ENCODE measurements around the gene KREMEN1.

The KREMEN1 gene

DNA sequence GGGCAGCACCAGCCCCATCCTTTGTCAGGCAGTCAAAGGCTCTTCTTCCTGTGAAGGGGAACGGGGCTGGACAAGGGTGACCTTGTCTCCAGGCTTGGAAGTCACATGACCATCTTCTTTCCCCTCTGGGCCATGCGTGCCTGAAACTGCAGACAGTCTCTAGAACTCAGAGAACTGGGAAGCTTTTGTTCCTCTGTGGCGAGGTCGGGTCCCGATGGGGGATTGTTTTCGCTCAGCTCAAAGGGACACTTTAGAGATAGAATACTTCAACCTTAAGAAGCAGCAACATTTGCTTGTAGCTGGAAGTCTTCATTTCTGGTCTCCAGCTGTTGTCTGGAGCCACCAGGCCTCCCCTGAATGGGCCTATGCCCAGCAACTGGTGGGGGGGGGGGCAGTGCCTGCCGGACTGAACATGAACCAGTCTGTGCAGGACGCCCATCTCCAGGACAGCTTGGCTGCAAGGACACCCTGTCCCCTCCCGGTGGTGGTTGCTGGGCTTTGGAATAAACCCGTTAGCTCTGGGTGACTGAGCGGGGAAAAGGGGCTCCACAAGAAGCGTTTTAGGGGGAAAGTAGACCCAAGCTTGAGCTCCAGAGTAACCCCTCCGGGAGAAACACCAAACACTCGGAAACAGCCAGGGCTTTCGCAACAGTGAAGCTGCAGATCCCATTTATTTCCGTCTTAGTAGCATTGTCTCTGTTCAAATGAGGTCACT lies 77.2 kb downstream of the KREMEN1 start:
- DNase-seq (ENCODE audit: low read depth, low spot score): no peak
- H3K9me3 ChIP-seq (ENCODE audit: low read depth, low read length): no peaks in the 10 kb centered on the region
- H3K27ac ChIP-seq: no peak overlapping the region
- H3K36me3 ChIP-seq (ENCODE audit: insufficient read depth, low read length): no peaks in the 10 kb centered on the region
- H3K4me3 ChIP-seq: no peak overlapping the region
- H3K9ac ChIP-seq (ENCODE audit: insufficient read length): no peak overlapping the region
- TF ChIP-seq FOXP2 (optimal IDR thresholded peaks at IDR 0.05; ENCODE audit: control extremely low read depth, extremely low read length, insufficient read depth) (no peak), EZH2 (IDR thresholded peaks at IDR 0.05) (no peak), POLR2AphosphoS5 (IDR thresholded peaks at IDR 0.05; ENCODE audit: borderline replicate concordance, low read depth, low read length) (no peak)

DNA sequence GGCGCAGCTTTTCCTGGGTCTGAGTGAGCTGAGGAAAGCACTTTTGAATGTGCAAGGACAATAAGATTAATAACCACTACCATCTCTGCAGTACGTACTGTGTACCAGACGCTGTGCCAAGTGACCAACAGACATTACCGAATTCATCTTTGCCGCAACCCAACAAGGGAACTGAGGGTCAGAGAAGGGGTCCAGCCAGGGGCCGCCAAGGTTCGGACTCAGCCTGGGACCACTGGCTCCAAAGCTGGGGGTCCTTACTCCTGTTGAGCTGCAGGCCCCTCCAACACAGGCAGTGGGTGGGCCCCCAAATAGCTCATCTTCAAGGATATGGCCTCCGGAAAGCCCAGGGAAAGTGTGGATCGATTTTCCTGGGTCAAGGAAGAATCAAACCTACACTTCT lies 77.9 kb downstream of the KREMEN1 start:
- TF ChIP-seq POLR2AphosphoS5 (IDR thresholded peaks at IDR 0.05; ENCODE audit: borderline replicate concordance, low read depth, low read length) (no peak), EZH2 (IDR thresholded peaks at IDR 0.05) (no peak), FOXP2 (optimal IDR thresholded peaks at IDR 0.05; ENCODE audit: control extremely low read depth, extremely low read length, insufficient read depth) (no peak)
- no peaks in the 10 kb centered on the region for H3K36me3 ChIP-seq (ENCODE audit: insufficient read depth, low read length)
- H3K9ac ChIP-seq (ENCODE audit: insufficient read length): no peak overlapping the region
- no peaks in the 10 kb centered on the region for H3K9me3 ChIP-seq (ENCODE audit: low read depth, low read length)
- H3K27ac ChIP-seq: no peak overlapping the region
- no peak for DNase-seq (ENCODE audit: low read depth, low spot score)
- H3K4me3 ChIP-seq: no peak overlapping the region

DNA sequence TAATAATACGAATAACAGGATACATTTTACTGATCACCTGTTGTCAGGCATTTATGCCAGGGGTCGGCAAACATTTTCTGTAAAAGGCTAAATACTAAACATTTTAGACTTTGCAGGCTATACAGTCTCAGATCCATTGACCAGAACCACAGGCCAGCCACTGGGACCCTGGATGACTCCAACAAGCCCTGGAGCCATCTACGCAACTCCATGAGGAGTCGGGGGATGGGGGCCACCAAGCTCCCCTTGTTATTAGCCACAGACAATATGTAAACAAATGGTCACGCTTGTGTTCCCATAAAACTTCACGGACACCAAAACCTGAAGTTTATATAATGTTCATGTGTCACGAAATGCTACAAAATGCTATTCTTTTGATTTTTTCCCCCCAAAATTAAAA lies 78.5 kb downstream of the KREMEN1 start:
- Histone ChIP-seq H3K4me3 (no peak overlapping the region), H3K9ac (ENCODE audit: insufficient read length) (no peak overlapping the region), H3K9me3 (ENCODE audit: low read depth, low read length) (no peaks in the 10 kb centered on the region), H3K27ac (no peak overlapping the region), H3K36me3 (ENCODE audit: insufficient read depth, low read length) (no peaks in the 10 kb centered on the region)
- no peak for TF ChIP-seq POLR2AphosphoS5 (IDR thresholded peaks at IDR 0.05; ENCODE audit: borderline replicate concordance, low read depth, low read length)
- TF ChIP-seq EZH2 (IDR thresholded peaks at IDR 0.05): no peak
- TF ChIP-seq FOXP2 (optimal IDR thresholded peaks at IDR 0.05; ENCODE audit: control extremely low read depth, extremely low read length, insufficient read depth): no peak
- no peak for DNase-seq (ENCODE audit: low read depth, low spot score)

DNA sequence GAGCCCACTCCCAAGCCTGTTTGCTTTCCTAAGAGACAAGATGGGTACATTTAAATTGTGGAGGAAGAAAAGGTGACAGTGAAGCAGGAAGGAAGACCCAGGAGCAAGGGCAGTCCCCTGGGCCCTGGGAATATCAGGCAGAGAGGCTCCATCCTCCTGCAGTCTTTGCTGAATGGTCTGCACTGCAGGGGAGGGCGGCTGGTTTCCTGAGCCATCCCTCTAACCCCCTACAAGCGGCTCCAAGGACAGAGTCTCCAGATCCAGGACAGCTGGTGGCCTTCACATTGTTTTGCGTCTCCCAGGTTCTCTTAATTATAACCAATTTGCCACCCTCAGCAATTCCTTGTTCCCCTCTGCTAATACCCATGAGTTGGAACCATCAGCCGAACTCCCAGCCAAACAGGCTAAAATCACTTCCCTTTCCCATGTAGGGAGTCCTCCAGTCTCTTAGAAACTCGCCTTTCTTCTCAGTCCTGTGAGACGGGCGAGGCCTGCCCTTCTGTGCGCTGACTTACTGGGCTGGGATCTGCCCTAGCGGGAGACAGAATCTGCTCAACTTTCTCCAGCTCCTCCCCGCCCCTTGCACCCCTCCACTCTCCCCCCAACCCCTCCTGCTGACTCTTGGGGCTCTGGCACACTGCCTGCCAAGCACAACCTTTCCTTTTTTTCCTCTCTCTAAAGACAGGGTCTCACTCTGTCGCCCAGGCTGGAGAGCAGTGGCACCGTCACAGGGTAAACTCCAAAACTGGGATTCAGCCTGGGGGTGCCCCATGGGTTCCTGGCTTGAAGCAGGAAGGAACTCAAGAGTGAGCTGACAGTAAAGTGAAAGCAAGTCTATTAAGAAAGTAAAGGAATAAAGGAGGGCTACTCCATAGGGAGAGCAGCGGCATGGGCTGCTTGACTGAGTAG lies 79.5 kb downstream of the KREMEN1 start:
- Histone ChIP-seq H3K27ac (peak overlapping the region; percentile 77), H3K4me3 (peak overlapping the region; percentile 41), H3K36me3 (ENCODE audit: insufficient read depth, low read length) (no peaks in the 10 kb centered on the region), H3K9ac (ENCODE audit: insufficient read length) (no peak overlapping the region), H3K9me3 (ENCODE audit: low read depth, low read length) (no peaks in the 10 kb centered on the region)
- no peak for TF ChIP-seq POLR2AphosphoS5 (IDR thresholded peaks at IDR 0.05; ENCODE audit: borderline replicate concordance, low read depth, low read length)
- no peak for DNase-seq (ENCODE audit: low read depth, low spot score)

DNA sequence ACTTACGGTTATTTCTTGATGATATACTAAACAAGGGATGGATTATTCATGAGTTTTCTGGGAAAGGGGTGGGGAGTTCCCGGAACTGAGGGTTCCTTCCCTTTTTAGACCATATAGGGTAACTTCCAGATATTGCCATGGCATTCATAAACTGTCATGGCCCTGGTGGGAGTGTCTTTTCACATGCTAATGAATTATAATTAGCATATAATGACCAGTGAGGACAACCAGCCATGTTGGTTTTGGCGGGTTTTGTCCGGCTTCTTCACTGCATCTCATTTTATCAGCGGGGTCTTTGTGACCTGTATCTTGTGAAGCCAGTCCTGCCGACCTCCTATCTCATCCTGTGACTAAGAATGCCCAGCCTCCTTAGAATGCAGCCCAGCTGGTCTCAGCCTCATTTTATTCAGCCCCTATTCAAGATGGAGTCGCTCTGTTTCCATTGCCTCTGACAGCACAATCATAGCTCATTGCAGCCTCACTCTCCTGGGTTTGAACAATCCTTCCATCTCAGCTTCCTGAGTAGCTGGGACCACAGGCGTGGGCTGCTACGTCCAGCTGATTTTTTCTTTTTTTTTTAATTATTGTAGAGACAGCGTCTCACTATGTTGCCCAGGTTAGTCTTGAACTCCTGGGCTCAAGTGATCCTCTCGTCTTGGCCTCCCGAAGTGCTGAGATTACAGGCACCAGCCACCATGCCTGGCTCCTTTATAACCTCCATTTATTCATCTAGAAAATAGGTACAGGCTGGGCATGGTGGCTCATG lies 80.3 kb downstream of the KREMEN1 start:
- TF ChIP-seq POLR2AphosphoS5 (IDR thresholded peaks at IDR 0.05; ENCODE audit: borderline replicate concordance, low read depth, low read length): no peak
- no peak for TF ChIP-seq EZH2 (IDR thresholded peaks at IDR 0.05)
- no peak for TF ChIP-seq FOXP2 (optimal IDR thresholded peaks at IDR 0.05; ENCODE audit: control extremely low read depth, extremely low read length, insufficient read depth)
- no peaks in the 10 kb centered on the region for H3K36me3 ChIP-seq (ENCODE audit: insufficient read depth, low read length)
- peak overlapping the region; percentile 77 for H3K27ac ChIP-seq
- H3K9me3 ChIP-seq (ENCODE audit: low read depth, low read length): no peaks in the 10 kb centered on the region
- peak overlapping the region; percentile 41 for H3K4me3 ChIP-seq
- H3K9ac ChIP-seq (ENCODE audit: insufficient read length): no peak overlapping the region
- no peak for DNase-seq (ENCODE audit: low read depth, low spot score)

DNA sequence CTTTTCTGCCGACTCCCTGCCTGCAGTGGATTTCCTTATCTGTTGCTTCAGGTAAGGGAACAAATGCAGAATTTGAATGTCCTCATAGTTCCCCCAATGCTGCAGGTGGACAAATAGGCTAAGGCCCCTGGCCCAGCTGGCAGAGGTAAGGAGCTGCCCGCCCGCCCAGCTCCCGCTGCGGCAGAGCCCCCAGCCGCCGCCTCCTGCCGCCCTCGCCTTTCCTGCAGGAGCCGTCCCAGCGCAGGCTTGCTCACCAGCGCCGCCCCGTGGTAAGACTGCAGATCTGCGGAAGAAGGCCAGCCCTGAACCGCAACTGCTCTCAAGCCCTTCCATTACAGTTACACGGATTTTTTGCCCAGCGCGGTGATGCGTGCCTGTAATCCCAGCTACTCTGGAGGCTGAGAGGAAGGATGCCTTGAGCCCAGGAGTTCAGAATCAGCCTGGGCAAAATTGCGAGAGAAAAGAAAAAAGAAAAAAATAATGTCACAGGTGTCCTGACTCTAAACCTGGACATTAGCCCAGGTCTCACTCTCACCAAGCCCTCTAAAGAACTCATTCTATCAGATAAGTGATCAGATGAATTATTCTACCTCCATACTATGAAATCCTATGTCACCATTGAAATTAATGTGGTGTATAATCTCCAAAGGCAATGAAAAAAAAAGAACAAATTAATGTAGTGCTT lies 81.7 kb downstream of the KREMEN1 start:
- H3K27ac ChIP-seq: no peak overlapping the region
- no peaks in the 10 kb centered on the region for H3K36me3 ChIP-seq (ENCODE audit: insufficient read depth, low read length)
- no peaks in the 10 kb centered on the region for H3K9me3 ChIP-seq (ENCODE audit: low read depth, low read length)
- peak overlapping the region; percentile 67 for H3K4me3 ChIP-seq
- no peak overlapping the region for H3K9ac ChIP-seq (ENCODE audit: insufficient read length)
- no peak for DNase-seq (ENCODE audit: low read depth, low spot score)
- TF ChIP-seq POLR2AphosphoS5 (IDR thresholded peaks at IDR 0.05; ENCODE audit: borderline replicate concordance, low read depth, low read length): no peak
- no peak for TF ChIP-seq EZH2 (IDR thresholded peaks at IDR 0.05)
- no peak for TF ChIP-seq FOXP2 (optimal IDR thresholded peaks at IDR 0.05; ENCODE audit: control extremely low read depth, extremely low read length, insufficient read depth)

DNA sequence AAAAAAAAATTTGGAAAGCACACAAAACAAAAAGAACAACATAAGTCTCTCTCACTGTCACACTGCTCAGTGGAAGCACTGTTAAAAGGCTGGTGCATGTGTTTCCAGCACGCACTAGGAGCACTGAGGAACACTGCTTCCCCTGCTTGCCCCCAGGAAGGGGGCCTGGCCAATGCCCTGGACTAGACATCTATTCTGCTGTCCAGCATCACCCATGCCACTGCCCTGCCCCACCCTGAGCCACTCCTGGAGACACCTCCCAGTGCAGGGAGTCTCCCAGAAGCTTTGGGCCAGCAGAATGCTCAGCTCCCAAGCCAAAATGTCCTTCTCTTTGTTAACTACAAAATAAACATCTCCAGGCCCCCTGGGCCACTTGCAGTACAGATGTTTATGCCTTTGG lies 83.1 kb downstream of the KREMEN1 start:
- no peak for TF ChIP-seq EZH2 (IDR thresholded peaks at IDR 0.05)
- no peak for TF ChIP-seq POLR2AphosphoS5 (IDR thresholded peaks at IDR 0.05; ENCODE audit: borderline replicate concordance, low read depth, low read length)
- no peak for TF ChIP-seq FOXP2 (optimal IDR thresholded peaks at IDR 0.05; ENCODE audit: control extremely low read depth, extremely low read length, insufficient read depth)
- H3K4me3 ChIP-seq: no peak overlapping the region
- H3K36me3 ChIP-seq (ENCODE audit: insufficient read depth, low read length): no peaks in the 10 kb centered on the region
- H3K9me3 ChIP-seq (ENCODE audit: low read depth, low read length): no peaks in the 10 kb centered on the region
- DNase-seq (ENCODE audit: low read depth, low spot score): no peak
- no peak overlapping the region for H3K27ac ChIP-seq
- no peak overlapping the region for H3K9ac ChIP-seq (ENCODE audit: insufficient read length)

All from SK-N-MC (cell line).